H1 (cell line): ENCODE measurements around the gene FHOD1. TPM values are rescaled to one million over a fixed set of nuclear protein-coding genes. Genes with fewer than 3 reads are reported as not detected.

Experiments
- RBBP5 ChIP-seq: IDR thresholded peaks from 2 replicates; pipeline ENCODE4 v1.7.1; 2012; ENCODE audit warnings: low read depth, mild to moderate bottlenecking, inconsistent platforms, low read length, moderate library complexity, borderline replicate concordance
- polyA plus RNA-seq, 7 experiments: library from polyadenylated mRNA; depleted of rRNA in 3 of 7; stranded (reverse) in 5 of 7; unstranded in 2 of 7; fragments of >200 nt in 5 of 7; fragments of 200-250 nt in 2 of 7; gene quantifications; 1 replicate in 5 of 7; 2 replicates in 1 of 7; 4 replicates in 1 of 7; pipeline versions ENCODE4 v1.2.1 to v1.2.3, GENCODE V29; 2011 to 2013; ENCODE audit warnings: missing spikeins in 2 of 7, mixed read lengths in 2 of 7
- total RNA-seq: library from RNA; stranded (reverse); fragmentation: NEBNext Ultra II Directional; extraction: Animal tissue kit (Norgen Biotek cat#: 25700); gene quantifications from 2 replicates; pipeline ENCODE4 v1.2.1, GENCODE V29; 2021

The FHOD1 gene
- total and polyA plus RNA-seq, 2 of the 8 experiments (the other 6 are each of a cell fraction or from before 2014, with no cell fraction given): 31.3 to 60.7 TPM

GRCh38 chr16:67250045-67250327, 2.7 kb upstream of the FHOD1 start (continued):
- TF ChIP-seq RBBP5: no peak
